SK-N-MC (cell line): ENCODE results near the gene ERP29.

Experiments
- DNase-seq: peaks from one replicate; pipeline ENCODE4 v3.0.0-alpha.2; 2011; ENCODE audit warnings: low read depth, low spot score
- H3K27ac ChIP-seq: fragments of 200-600 bp; sonication (generic); 2 replicates; pipeline ENCODE4 v1.5.1; 2016; ENCODE audit warnings: mixed run types
- H3K36me3 ChIP-seq: fragments of 200-600 bp; sonication (generic); 2 replicates; pipeline ENCODE4 v1.6.1; 2017; ENCODE audit warnings: antibody characterized with exemption, low read length, mixed read lengths; ENCODE audit not compliant: insufficient read depth
- H3K4me3 ChIP-seq: fragments of 200-600 bp; sonication (generic); 2 replicates; pipeline ENCODE4 v1.5.1; 2016
- H3K9ac ChIP-seq: fragments of 200-600 bp; sonication (generic); 2 replicates; pipeline ENCODE4 v1.8.0; 2017; ENCODE audit warnings: mixed run types, mixed read lengths; ENCODE audit not compliant: insufficient read length
- H3K9me3 ChIP-seq: fragments of 200-600 bp; sonication (generic); 2 replicates; pipeline ENCODE4 v1.6.1; 2017; ENCODE audit warnings: low read depth, mild to moderate bottlenecking, antibody characterized with exemption, low read length, moderate library complexity, mixed read lengths
- EZH2 ChIP-seq: fragments of 200-600 bp; sonication (generic); IDR thresholded peaks from one replicate; pipeline ENCODE4 v1.6.1; 2017; ENCODE audit warnings: antibody characterized with exemption
- FOXP2 ChIP-seq: optimal IDR thresholded peaks from 2 replicates; pipeline ENCODE3; 2011; ENCODE audit warnings: mild to moderate bottlenecking, moderate library complexity; ENCODE audit not compliant: insufficient read depth; ENCODE audit errors: extremely low read length, control extremely low read depth
- POLR2AphosphoS5 ChIP-seq: IDR thresholded peaks from 2 replicates; pipeline ENCODE4 v1.6.1; 2012; ENCODE audit warnings: mild to moderate bottlenecking, low read depth, low read length, borderline replicate concordance

Gene ERP29

DNA sequence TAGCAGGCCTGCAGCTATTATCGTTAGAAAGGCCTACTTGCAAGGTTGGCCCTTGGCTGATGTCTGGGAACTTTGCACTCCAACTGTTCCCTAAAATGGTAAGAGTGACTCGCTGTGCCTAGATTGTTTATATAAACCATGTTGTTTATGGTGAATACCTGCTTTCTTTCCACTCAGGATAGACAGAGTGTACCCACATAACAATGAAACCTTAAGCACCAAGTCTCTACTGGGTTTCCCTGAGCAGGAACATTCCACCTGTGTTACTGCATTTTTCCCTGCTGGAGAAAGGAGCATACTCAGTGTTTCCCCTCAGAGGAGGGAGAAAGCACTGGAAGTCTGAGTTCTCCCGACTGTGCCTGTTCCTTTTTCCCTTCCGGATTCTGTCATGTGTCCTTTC lies 32.8 kb downstream of the ERP29 start:
- TF ChIP-seq EZH2 (no peak), FOXP2 (no peak), POLR2AphosphoS5 (no peak)
- peak overlapping the region; percentile 29; the same call in 1 of the 2 replicates for H3K27ac ChIP-seq

DNA sequence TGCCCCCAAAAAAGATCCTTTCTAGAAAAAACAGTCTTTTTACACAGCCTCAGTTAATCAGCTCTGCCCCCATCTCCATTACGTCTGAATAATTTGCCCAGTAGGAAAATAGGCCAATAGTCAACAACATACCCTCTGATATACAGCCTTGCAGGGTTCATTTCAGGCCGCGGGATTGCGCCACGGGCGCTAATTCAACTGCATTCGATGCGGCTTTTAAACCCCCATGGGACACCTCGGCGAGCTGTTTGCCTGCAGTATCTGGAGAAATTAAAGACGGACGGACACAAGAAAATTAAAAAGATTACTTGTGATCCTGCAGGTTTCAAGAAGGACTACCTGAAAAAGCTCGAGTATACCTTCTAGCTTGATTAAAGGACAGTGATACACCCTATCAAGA lies 36.1 kb downstream of the ERP29 start:
- H3K36me3 ChIP-seq, result peaks cover 87% of the 10 kb centered on the region

More for the DNA sequence above, 32.8 kb downstream of the ERP29 start:
- DNase-seq, result no peak
- Histone ChIP-seq H3K9me3 (no peaks in the 10 kb centered on the region), H3K9ac (no peak overlapping the region), H3K4me3 (no peak overlapping the region), H3K36me3 (peaks cover 83% of the 10 kb centered on the region)

DNA sequence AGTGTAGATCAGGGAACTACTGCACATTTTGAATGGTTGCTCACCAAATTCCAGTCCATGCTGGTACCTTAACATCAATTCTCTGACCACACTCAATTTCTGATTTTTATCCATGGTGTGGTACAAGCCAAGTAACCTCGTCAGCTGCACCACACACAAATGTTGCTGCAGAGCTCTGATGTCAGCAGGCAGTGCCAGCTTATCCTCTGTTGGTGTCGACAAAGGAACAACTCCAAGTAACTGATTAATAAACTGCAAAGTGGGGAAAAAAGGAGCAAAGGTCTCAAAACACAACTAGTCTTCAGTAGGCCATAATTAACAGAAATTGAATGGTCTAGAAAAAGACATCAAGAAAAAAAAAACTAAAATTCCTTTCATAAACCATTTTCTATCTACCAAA lies 47.9 kb downstream of the ERP29 start:
- no peak for DNase-seq
- no peaks in the 10 kb centered on the region for H3K9me3 ChIP-seq
- H3K9ac ChIP-seq, result no peak overlapping the region
- H3K4me3 ChIP-seq, result no peak overlapping the region
- TF ChIP-seq EZH2 (no peak), POLR2AphosphoS5 (no peak), FOXP2 (no peak)
- no peak overlapping the region for H3K27ac ChIP-seq
- H3K36me3 ChIP-seq, result peaks cover 71% of the 10 kb centered on the region

More for the DNA sequence above, 36.1 kb downstream of the ERP29 start:
- peak overlapping the region; percentile 32 for H3K4me3 ChIP-seq
- H3K27ac ChIP-seq, result peak overlapping the region; percentile 82
- peak overlapping the region; percentile 3 for H3K9ac ChIP-seq
- DNase-seq, result peak; percentile 37
- TF ChIP-seq FOXP2 (no peak), POLR2AphosphoS5 (no peak), EZH2 (no peak)
- H3K9me3 ChIP-seq, result no peaks in the 10 kb centered on the region

DNA sequence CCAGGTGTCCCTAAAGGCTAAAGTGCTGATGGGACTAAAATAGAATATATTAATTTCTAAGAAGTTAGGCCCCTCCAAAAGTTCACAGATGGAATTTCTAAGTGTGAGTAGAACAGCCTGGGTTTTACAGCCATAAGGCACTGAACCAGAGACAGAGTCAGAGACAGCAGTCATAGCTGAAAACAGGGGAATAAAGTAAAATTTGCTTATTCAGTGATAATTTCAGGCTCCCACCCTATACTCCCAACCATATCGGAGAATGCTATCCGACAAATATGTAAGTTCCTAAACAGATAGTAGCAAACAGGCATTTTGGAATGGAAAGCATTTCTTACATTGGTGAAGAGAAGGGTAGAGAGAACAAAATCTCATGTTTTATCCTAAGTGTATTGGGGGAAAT lies 50.0 kb downstream of the ERP29 start:
- H3K27ac ChIP-seq, result no peak overlapping the region
- TF ChIP-seq FOXP2 (no peak), POLR2AphosphoS5 (no peak), EZH2 (no peak)
- no peak overlapping the region for H3K4me3 ChIP-seq
- no peaks in the 10 kb centered on the region for H3K9me3 ChIP-seq
- no peak for DNase-seq
- H3K36me3 ChIP-seq, result peaks cover 76% of the 10 kb centered on the region
- no peak overlapping the region for H3K9ac ChIP-seq

DNA sequence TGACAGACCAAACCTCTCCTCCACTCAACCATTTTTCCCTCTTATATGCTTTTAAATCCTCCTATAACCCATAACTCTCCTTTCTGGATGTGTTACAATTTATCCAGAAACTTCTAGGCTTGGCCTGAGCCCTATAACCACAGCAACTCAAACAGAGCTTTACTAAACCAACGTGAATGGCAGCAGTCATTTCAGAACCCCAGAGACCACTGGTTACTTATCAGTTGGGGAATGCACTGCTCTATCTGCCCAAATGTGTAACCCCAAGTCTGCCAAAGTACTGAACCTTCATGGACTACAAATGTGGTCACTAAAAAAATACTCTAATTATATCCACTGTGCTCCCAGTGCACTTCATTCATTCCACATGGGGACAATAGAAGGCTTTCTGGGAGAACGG lies 53.3 kb downstream of the ERP29 start:
- no peaks in the 10 kb centered on the region for H3K9me3 ChIP-seq
- no peak for TF ChIP-seq POLR2AphosphoS5
- no peak for TF ChIP-seq FOXP2
- peak overlapping the region; percentile 38; the same call in 1 of the 2 replicates for H3K27ac ChIP-seq
- no peak for DNase-seq
- H3K36me3 ChIP-seq, result peaks cover 77% of the 10 kb centered on the region
- H3K4me3 ChIP-seq, result no peak overlapping the region
- H3K9ac ChIP-seq, result no peak overlapping the region
